GM12891 (cell line): ENCODE results near the gene GAGE13.
"Not testable (repeated sequence)": the region's sequence is repeated elsewhere in the genome, so short reads cannot be mapped to it uniquely, and the experiment has no call there.

Source experiments
- DNase-seq: peaks from one replicate; pipeline ENCODE4 v3.0.0; 2011; ENCODE audit warnings: low spot score; ENCODE audit not compliant: insufficient read length
- FAIRE-seq: peaks from 2 replicates; lab custom pipeline; 2011; peaks lifted over from hg19 to GRCh38; lab: Jason Lieb, UNC
- PAX5 ChIP-seq: IDR thresholded peaks from 2 replicates; pipeline ENCODE4 v1.6.1; 2011; ENCODE audit warnings: low read length, moderate library complexity, mild to moderate bottlenecking; ENCODE audit not compliant: insufficient read depth, severe bottlenecking
- POLR2A ChIP-seq: IDR thresholded peaks from 2 replicates; pipeline ENCODE4 v1.6.1; 2011; ENCODE audit warnings: low read depth, low read length, control low read depth
- POLR2AphosphoS5 ChIP-seq: IDR thresholded peaks from 2 replicates; pipeline ENCODE4 v1.6.1; 2011; ENCODE audit warnings: low read depth, low read length, control low read depth
- POU2F2 ChIP-seq: IDR thresholded peaks from 2 replicates; pipeline ENCODE4 v1.6.1; 2011; ENCODE audit warnings: low read depth, mild to moderate bottlenecking, control low read depth, low read length, moderate library complexity
- SPI1 ChIP-seq: IDR thresholded peaks from 2 replicates; pipeline ENCODE4 v1.6.1; 2011; ENCODE audit warnings: low read depth, low read length, control low read depth
- TAF1 ChIP-seq: IDR thresholded peaks from 2 replicates; pipeline ENCODE4 v1.6.1; 2011; ENCODE audit warnings: low read depth, low read length, control low read depth

GAGE13 gene

GRCh38 chrX:49300703-49301102 is 30.7 kb upstream of the GAGE13 start:
- DNase-seq (no peak), FAIRE-seq (no peak)
- no peak for TF ChIP-seq TAF1

- DNase-seq (no peak), FAIRE-seq (no peak)
- no peak for TF ChIP-seq TAF1
- TF ChIP-seq POLR2A, result no peak
- TF ChIP-seq SPI1, result no peak
- no peak for TF ChIP-seq POU2F2
- no peak for TF ChIP-seq POLR2AphosphoS5
- TF ChIP-seq PAX5, result no peak
Observed at GRCh38 chrX:49303346-49303745, 28.0 kb upstream of the GAGE13 start, which contains the start of gene GAGE10. Gene GAGE10, plus strand, starts transcription at chrX:49303646. Its CDS starts 1,214 bp downstream, at chrX:49304860.

- not testable (repeated sequence) for DNase-seq, FAIRE-seq
Observed at GRCh38 chrX:49307775-49308174, 23.6 kb upstream of the GAGE13 start.

- DNase-seq (no peak), FAIRE-seq (no peak)
- peak; percentile 45 for TF ChIP-seq SPI1
- TF ChIP-seq POLR2A, result no peak
- no peak for TF ChIP-seq POLR2AphosphoS5
Observed at GRCh38 chrX:49308604-49309269, 22.6 kb upstream of the GAGE13 start.

GRCh38 chrX:49309401-49309981 is 21.9 kb upstream of the GAGE13 start:
- peak; percentile 95 for FAIRE-seq
- TF ChIP-seq POLR2A (no peak), TAF1 (no peak), POU2F2 (no peak), PAX5 (no peak), POLR2AphosphoS5 (no peak), SPI1 (no peak)
- DNase-seq, result no peak

- DNase-seq (no peak), FAIRE-seq (no peak)
- TF ChIP-seq POLR2A, result no peak
- no peak for TF ChIP-seq TAF1
- TF ChIP-seq POU2F2, result no peak
- no peak for TF ChIP-seq SPI1
- TF ChIP-seq PAX5, result no peak
- TF ChIP-seq POLR2AphosphoS5, result no peak
Observed at GRCh38 chrX:49310371-49310770, 21.0 kb upstream of the GAGE13 start.

GRCh38 chrX:49312176-49312575 is 19.2 kb upstream of the GAGE13 start:
- FAIRE-seq (no peak), DNase-seq (no peak)
- TF ChIP-seq POLR2AphosphoS5 (no peak), POU2F2 (no peak), TAF1 (no peak)

- TF ChIP-seq POU2F2, result no peak
- no peak for TF ChIP-seq TAF1
- no peak for TF ChIP-seq POLR2A
- no peak for TF ChIP-seq PAX5
- no peak for TF ChIP-seq POLR2AphosphoS5
- no peak for TF ChIP-seq SPI1
- FAIRE-seq (no peak), DNase-seq (no peak)
Observed at GRCh38 chrX:49316085-49316484, 15.3 kb upstream of the GAGE13 start.

GRCh38 chrX:49321737-49322136 is 9.6 kb upstream of the GAGE13 start, which contains the start of gene GAGE12J:
Gene GAGE12J, plus strand, starts transcription at chrX:49322037. Its CDS starts 1,157 bp downstream, at chrX:49323194.
- FAIRE-seq, DNase-seq: not testable (repeated sequence)

GRCh38 chrX:49322266-49322665 is 9.1 kb upstream of the GAGE13 start:
- not testable (repeated sequence) for DNase-seq, FAIRE-seq

- not testable (repeated sequence) for FAIRE-seq, DNase-seq
Observed at GRCh38 chrX:49323735-49324134, 7.6 kb upstream of the GAGE13 start.

- not testable (repeated sequence) for FAIRE-seq
Observed at GRCh38 chrX:49330421-49330820, 961 bp upstream of the GAGE13 start.

GRCh38 chrX:49331841-49332240 is 459 bp downstream of the GAGE13 start:
- FAIRE-seq, result not testable (repeated sequence)

More at GRCh38 chrX:49330421-49330820, 961 bp upstream of the GAGE13 start:
- DNase-seq, result not testable (repeated sequence)

GRCh38 chrX:49341449-49341848 is 10.1 kb downstream of the GAGE13 start:
- not testable (repeated sequence) for DNase-seq, FAIRE-seq

More at GRCh38 chrX:49331841-49332240, 459 bp downstream of the GAGE13 start:
- not testable (repeated sequence) for DNase-seq

- not testable (repeated sequence) for DNase-seq
Observed at GRCh38 chrX:49344496-49345175, 13.3 kb downstream of the GAGE13 start.

GRCh38 chrX:49345402-49345801 is 14.0 kb downstream of the GAGE13 start:
- FAIRE-seq, result not testable (repeated sequence)

More at GRCh38 chrX:49344496-49345175, 13.3 kb downstream of the GAGE13 start:
- FAIRE-seq, result not testable (repeated sequence)

More at GRCh38 chrX:49345402-49345801, 14.0 kb downstream of the GAGE13 start:
- DNase-seq, result not testable (repeated sequence)
